ENCODE data around the gene CAST. TPM values are rescaled to one million over a fixed set of nuclear protein-coding genes. Genes with fewer than 3 reads are reported as not detected.

The CAST gene
- total RNA-seq, 1 experiment from 2014 or later = 52.3 TPM

DNA sequence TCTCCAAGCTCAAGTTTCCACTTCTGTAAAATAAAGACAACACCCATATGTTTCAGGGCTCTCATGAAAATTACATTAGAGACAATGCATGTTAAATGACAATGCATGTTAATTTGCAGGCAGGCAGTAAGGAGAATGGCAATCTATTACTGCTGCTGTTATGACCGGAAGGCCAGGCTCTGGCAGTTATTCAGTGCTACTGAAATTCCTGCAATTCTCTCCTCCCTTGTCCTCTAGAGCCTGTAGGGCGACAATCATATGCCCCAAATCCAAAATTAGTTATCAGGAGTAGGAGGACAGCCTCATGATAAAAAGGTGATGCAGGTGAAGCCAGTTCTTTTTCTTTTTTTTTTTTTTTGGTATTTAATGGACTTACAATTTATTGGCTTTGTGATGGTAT, 42.2 kb upstream of the CAST start:
- Histone ChIP-seq H2BK15ac (ENCODE audit: low read depth, low read length) (no peak overlapping the region), H3K4ac (ENCODE audit: low read depth, low read length) (no peak overlapping the region), H3K18ac (ENCODE audit: insufficient read length, low read depth, low read length) (no peak overlapping the region), H4K91ac (ENCODE audit: insufficient read length, low read depth, low read length) (no peak overlapping the region), H3K9ac (ENCODE audit: extremely low read depth, insufficient read length, low read length) (no peak overlapping the region), H2BK12ac (ENCODE audit: insufficient read length, low read depth, low read length) (no peak overlapping the region), H3K9me3 (ENCODE audit: control insufficient read depth, low read depth, low read length) (peaks cover 6% of the 10 kb centered on the region), H2BK5ac (ENCODE audit: insufficient read length, low read length) (no peak overlapping the region), H3K4me2 (ENCODE audit: insufficient read depth, insufficient read length, low read length) (no peak overlapping the region), H2BK20ac (ENCODE audit: low read depth, low read length, poor library complexity, severe bottlenecking) (no peak overlapping the region), H3K4me1 (ENCODE audit: insufficient read depth, low read length) (peaks cover 2% of the 10 kb centered on the region; the same call in 1 of the 2 replicates), H3K79me2 (ENCODE audit: insufficient read depth, low read length) (no peaks in the 10 kb centered on the region), H3K23me2 (ENCODE audit: insufficient read length, low read depth, low read length, poor library complexity, severe bottlenecking) (no peaks in the 10 kb centered on the region), H4K8ac (replicated peaks; ENCODE audit: insufficient read length, low read depth, low read length) (no peak overlapping the region), H3K56ac (ENCODE audit: insufficient read length, low read depth, low read length) (no peak overlapping the region), H3K27ac (ENCODE audit: insufficient read length, low read depth, low read length) (no peak overlapping the region), H3K27me3 (ENCODE audit: insufficient read depth, low read length) (no peaks in the 10 kb centered on the region), H4K5ac (ENCODE audit: insufficient read length, low read depth, low read length) (no peak overlapping the region), H4K20me1 (ENCODE audit: control insufficient read depth, insufficient read depth, insufficient read length) (no peaks in the 10 kb centered on the region), H2BK120ac (ENCODE audit: low read depth, low read length, poor library complexity, severe bottlenecking) (no peak overlapping the region), H2AK5ac (ENCODE audit: insufficient read length, low read length) (no peak overlapping the region), H2AFZ (ENCODE audit: low read length) (no peak overlapping the region), H3K79me1 (ENCODE audit: insufficient read depth, low read depth, low read length, poor library complexity, severe bottlenecking) (no peaks in the 10 kb centered on the region), H3K23ac (ENCODE audit: insufficient read length, low read depth, low read length) (no peak overlapping the region), H3K14ac (ENCODE audit: insufficient read depth, low read length) (no peak overlapping the region), H3T11ph (ENCODE audit: low read length) (no peak overlapping the region)
- no peak overlapping the region for H3K4me3 Mint-ChIP-seq
- no peak overlapping the region for H3K27ac Mint-ChIP-seq
- H3K27me3 Mint-ChIP-seq (ENCODE audit: low read depth) = no peaks in the 10 kb centered on the region
- peaks cover 0 to 8% of the 10 kb centered on the region in 2 experiments; a peak in 3 of 4 replicates for H3K4me1 Mint-ChIP-seq
- peaks cover 5 to 14% (median 9%) of the 10 kb centered on the region in 3 experiments; a peak in 6 of 7 replicates for H3K36me3 Mint-ChIP-seq (ENCODE audit: insufficient read depth in 1 of 3, low read depth in 3 of 3)
- TF ChIP-seq, protein P1, sequence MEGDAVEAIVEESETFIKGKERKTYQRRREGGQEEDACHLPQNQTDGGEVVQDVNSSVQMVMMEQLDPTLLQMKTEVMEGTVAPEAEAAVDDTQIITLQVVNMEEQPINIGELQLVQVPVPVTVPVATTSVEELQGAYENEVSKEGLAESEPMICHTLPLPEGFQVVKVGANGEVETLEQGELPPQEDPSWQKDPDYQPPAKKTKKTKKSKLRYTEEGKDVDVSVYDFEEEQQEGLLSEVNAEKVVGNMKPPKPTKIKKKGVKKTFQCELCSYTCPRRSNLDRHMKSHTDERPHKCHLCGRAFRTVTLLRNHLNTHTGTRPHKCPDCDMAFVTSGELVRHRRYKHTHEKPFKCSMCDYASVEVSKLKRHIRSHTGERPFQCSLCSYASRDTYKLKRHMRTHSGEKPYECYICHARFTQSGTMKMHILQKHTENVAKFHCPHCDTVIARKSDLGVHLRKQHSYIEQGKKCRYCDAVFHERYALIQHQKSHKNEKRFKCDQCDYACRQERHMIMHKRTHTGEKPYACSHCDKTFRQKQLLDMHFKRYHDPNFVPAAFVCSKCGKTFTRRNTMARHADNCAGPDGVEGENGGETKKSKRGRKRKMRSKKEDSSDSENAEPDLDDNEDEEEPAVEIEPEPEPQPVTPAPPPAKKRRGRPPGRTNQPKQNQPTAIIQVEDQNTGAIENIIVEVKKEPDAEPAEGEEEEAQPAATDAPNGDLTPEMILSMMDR (conservative IDR thresholded peaks at IDR 0.05) = no peak
- WGBS (ENCODE audit: extremely low coverage, insufficient read length, low lambda C conversion rate) = no CpG with 5 or more reads among the region's 2 CpGs
- DNase-seq = no peak
- H3K9me3 Mint-ChIP-seq = peaks cover 14 to 18% of the 10 kb centered on the region in 2 experiments

Data from H9 (cell line).